IPS-11a (cell line): ENCODE measurements around the gene CA5B.
"Not testable (repeated sequence)": the region's sequence is repeated elsewhere in the genome, so short reads cannot be mapped to it uniquely, and the experiment has no call there.

Experiments
- H3K4me3 ChIP-seq: one replicate; pipeline ENCODE4 v1.5.1; 2013; ENCODE audit warnings: low read depth, low read length, control low read depth

Gene CA5B

GRCh38 chrX:15747626-15748173 lies 9.6 kb downstream of the CA5B start:
- no peak overlapping the region for H3K4me3 ChIP-seq

DNA sequence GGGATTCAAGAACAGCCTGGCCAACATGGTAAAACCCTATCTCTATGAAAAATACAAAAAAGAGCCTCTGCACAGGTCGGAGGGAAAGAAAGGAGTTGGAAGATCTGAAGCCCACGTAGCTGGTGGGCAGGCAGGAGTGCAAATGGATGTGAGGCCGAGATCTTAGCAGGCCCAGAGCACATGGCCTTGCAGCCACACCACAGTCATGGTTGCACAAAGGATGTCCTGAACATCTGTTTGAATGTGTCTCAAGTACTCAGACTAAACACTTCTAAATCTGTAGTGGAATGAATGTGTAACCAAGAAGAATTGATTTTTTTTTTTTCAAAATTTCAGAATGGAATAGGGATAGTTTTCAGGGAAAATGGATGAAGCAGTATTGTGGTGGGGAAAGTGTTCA lies 10.8 kb downstream of the CA5B start:
- H3K4me3 ChIP-seq, result no peak overlapping the region

DNA sequence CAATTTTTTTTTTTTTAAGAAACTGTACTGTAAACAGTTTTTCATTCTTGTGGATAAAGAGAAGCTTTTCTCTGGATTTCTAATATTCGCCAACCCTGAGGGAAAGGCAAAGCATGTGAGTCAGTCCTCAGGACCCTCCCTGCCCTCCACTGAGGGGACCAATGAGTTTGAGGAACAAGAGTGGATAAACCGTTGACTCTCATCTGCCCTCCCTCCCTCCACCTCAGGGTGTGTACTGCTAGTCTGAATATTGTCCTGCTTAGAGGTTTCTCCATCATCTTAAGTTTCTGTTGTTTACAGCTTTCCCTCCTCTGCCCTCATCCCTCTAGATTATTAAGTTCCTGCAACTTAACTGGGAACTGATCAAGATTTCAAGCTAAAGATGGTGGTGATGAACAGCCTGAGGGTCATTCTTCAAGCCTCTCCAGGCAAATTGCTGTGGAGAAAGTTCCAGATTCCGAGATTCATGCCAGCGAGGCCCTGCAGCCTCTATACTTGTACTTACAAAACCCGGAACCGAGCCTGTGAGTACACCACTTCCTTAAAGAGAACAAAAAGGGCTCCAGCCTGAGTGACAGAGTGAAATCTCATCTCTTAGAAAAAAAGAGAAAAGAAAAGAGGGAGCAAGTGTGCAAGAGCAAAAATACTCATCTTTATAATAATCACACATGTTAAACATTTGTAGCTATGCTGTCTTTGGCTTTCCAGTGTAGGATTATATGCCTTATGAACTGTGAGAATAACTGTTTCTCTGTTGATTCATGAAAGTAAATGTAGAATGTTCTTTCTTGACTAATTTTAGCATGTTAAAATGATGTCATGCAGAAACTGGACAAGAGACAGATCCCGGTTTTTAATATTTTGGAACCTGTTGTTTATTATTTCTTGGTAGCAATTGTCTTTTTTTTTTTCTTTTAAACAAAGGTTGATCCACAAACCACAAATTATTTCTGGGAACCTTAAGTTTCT lies 11.9 kb downstream of the CA5B start:
- H3K4me3 ChIP-seq, result no peak overlapping the region

DNA sequence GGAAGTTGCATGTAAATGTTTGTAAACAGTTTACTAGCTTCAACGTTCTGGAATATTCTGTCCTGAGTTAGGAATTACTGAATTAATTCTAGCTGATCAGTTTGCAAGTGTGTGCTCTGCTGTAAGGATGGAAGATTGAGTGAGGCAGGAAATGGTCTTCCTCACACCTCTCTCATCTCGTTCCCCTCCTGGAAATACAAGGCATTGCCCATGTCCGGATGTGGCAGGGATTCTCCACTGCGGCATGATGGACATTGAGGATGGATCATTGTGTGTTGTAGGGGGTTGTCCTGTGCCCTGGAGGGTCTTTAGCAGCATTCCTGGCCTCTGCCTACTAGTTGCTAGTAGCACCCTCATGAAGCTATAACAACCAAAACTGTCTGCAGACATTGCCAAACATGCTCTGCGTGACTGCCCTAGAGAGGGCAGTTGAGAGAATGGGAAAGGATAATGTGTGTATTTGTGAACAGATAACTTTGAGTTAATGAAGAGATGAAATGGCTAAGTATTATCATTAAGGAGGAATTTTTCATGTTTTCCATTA lies 12.6 kb downstream of the CA5B start:
- no peak overlapping the region for H3K4me3 ChIP-seq

GRCh38 chrX:15751155-15751819 lies 13.2 kb downstream of the CA5B start:
- H3K4me3 ChIP-seq, result no peak overlapping the region

GRCh38 chrX:15755091-15755490 lies 17.0 kb downstream of the CA5B start:
- no peak overlapping the region for H3K4me3 ChIP-seq

DNA sequence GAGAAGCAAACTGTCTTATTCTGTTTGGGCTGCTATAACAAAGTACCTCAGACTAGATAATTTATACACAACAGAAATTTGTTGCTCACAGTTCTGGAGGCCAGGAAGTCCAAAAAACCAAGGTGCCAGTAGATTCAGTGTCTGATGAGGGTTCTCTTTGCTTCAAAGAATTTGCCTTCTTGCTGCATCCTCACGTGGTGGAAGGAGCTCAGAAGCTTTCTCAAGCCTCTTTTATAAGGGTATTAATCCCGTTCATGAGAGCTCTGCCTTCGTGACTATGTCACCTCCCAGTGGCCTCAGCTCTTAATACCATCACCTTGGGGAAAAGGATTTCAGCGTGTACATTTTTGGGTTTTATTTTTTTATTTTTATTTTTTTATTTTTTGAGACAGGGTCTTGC lies 20.1 kb downstream of the CA5B start:
- H3K4me3 ChIP-seq, result no peak overlapping the region

DNA sequence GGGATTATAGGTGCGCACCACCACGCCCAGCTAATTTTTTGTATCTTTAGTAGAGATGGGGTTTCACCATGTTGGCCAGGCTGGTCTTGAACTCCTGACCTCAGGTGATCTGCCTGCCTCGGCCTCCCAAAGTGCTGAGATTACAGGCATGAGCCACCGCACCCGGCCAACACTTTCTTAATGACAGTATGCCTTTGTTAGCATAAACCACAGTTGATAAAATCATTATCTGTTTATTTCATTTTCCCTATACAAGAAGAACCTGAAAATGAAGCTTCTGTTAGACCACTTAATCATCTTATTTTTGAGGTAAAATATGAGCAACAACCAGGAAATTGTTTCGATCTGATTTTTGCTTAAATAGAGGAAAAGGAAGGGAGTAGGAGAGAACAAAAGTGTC lies 21.8 kb downstream of the CA5B start:
- not testable (repeated sequence) for H3K4me3 ChIP-seq

- H3K4me3 ChIP-seq, result no peak overlapping the region
Observed at GRCh38 chrX:15761564-15762191, 23.6 kb downstream of the CA5B start.

DNA sequence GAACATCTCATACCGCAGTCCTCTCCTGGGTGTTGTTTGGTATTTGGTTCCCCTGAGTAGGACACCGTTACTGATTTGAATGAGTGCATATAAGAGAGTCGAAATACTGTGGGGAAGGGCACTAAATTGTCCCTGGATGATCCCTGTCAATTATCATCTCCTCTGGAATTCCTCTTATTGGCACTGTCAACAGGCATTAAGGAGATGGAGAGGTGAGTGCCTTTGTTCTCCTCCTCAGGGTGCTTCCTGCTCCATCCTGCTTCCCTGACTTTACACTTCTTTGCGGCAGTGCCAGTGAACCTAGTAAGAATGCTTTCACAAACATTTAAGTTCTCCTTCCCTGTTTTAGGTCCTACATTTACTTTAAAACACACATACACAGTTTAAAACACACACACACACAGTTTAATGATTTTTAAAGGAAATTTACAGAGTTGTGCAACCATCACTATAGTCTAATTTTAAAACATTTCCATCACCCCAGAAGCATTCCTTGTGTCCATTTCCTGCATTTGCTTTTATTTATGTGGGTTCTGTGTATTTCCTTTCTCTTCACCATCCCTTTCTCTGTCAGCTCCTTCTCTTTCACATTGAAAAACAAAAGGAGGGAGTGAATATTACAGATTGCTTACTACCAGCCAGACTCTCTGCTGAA lies 31.4 kb downstream of the CA5B start:
- H3K4me3 ChIP-seq, result no peak overlapping the region

DNA sequence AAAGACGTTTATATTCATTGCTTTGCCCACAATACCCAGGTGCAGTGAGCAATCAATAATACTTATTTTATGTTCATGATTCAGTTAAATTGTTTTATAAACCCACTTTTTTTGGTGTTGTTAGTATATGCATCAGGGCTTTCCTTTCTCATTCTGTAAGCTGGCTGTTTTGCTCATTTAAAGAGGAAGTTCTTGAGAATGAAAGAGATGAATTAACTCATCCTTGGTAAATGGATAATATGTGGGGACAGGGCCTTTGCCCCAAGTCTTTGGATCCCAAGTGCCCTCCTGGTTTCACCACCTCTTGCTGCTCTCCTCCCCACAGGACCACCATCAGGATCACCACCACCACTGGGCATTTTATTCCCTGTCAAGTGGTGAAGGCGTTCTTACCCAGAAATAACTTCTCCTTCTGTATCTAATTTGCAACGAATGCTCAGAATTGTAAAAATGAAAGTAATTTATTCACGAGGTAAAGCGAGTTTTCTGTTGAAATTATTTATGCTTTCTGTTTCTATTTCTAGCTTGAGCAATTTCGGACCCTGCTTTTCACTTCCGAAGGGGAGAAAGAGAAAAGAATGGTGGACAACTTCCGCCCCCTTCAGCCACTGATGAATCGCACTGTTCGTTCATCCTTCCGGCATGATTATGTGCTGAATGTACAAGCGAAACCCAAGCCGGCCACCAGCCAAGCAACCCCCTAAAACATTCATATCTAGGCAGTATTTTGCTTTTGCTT lies 44.1 kb downstream of the CA5B start:
- H3K4me3 ChIP-seq, result no peak overlapping the region

DNA sequence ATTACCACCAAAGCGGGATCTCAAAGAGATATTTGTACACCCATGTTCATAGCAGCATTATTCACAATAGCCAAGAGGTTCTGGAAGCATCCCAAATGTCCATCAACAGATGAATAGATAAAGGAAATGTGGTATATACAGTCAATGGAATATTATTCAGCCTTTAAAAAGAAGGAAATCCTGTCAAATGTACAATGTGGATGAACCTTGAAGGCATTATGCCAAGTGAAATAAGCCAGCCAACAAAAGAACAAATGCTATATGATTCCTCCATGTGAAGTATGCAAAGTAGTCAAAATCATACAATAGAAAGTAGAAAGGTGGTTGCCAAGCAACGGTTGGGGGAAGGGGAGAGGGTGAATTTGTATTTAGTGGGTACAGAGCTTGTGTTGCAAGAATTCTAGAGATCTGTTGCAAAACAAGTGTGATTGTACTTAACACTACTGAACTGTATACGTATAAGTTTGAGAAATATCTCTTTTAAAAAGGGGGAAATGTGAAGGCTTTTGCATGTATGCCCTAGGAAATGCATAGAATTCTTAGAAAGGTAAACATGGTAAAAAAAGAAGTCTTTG lies 47.2 kb downstream of the CA5B start:
- H3K4me3 ChIP-seq, result no peak overlapping the region

DNA sequence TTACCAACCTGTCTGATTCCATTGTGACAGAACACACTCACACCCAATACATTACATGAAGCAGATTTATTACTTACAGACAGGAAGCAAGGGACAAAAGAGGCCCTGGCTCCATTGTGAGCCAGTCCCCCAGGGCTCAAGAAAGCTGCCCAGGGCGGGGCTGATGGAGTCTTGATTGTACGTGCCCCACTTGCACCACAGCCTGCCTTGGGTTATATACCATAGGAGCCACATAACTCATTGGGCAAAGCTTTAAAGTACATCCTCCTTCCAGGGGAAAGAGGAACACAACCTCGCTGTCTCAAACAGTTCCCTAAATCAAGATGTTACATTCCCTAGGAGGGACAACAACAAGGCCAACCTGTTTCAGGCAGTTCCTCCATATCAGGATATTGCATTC lies 48.8 kb downstream of the CA5B start:
- no peak overlapping the region for H3K4me3 ChIP-seq

DNA sequence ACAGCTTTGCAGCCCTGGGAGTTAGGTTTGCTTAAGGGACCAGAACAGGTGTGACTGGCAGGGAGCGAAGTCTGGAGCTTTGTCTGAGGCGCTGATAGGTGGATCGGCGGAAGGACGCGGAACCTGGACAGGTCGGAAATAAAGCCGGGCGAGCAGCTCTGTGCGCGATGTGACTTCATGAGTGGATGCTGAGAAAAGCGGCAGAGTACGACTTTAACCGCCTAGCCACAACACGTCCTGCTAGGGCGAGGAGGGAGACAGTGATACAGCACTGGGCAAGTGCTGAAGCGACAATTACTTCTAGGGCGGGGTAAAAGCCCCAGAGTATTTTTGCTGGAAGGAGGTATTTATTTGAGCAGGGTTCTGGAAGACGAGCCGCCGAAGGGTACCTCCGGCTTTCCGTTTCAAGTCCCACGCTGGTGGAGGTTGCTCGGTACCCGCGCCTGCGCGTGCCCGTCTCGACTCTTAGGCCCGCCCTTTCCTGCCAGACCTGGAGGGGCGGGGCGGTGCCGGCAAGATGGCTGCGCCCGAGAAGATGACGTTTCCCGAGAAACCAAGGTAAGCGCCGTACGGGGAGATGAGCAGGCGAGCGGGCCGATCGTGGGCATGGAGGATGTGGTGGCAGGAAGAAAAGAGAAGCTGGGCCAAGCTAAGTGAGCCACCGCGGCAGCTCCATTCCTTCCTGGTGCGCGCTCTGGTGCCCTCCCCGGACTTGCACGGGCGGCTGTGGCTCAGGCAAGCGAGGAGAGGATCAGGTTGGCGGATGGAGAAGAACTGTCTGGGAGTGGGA lies 52.1 kb downstream of the CA5B start, which contains the start of gene ZRSR2:
ZRSR2 (plus strand) TSS at position 506 of the 790 bp plus-strand sequence; CDS start at position 518, 12 bp downstream.
- peak within 1 kb of the TSS; percentile 79 for H3K4me3 ChIP-seq

GRCh38 chrX:15790769-15791290 lies 52.8 kb downstream of the CA5B start:
- H3K4me3 ChIP-seq, result peak overlapping the region; percentile 79

GRCh38 chrX:15797707-15798106 lies 59.6 kb downstream of the CA5B start:
- no peak overlapping the region for H3K4me3 ChIP-seq

GRCh38 chrX:15804563-15804962 lies 66.5 kb downstream of the CA5B start:
- no peak overlapping the region for H3K4me3 ChIP-seq

DNA sequence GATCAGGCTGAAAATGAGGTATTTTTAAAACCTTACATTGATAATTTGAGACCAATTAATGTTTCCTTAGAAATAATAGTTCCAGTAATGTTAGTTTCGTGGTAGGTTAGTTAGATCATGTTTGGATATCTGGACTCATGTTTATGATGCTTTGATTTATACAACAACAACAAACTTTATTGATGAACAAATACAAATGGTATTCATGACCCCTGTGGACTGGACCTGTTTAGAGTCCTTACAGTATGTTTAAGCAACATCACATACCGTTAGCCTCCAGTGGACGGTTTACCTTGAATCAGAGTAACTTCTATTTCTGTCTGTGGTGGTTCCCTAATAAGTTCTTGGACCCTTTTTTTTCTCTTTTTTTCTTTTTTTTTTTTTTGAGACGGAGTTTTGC lies 70.2 kb downstream of the CA5B start:
- H3K4me3 ChIP-seq, result no peak overlapping the region
